ENCODE results near the gene ARHGAP44.

ARHGAP44 gene

GRCh38 chr17:12821376-12821940 lies 32.2 kb downstream of the ARHGAP44 start:
- no peak for TF ChIP-seq CTCF (IDR thresholded peaks at IDR 0.05; ENCODE audit: low read depth, low read length)
- H3K9me3 ChIP-seq (ENCODE audit: severe bottlenecking): no peaks in the 10 kb centered on the region
- no peak overlapping the region for H3K4me3 ChIP-seq (ENCODE audit: low read depth, low read length)
- DNase-seq: no peak
- no peaks in the 10 kb centered on the region for H3K36me3 ChIP-seq
- H3K27me3 ChIP-seq (ENCODE audit: insufficient read depth, low read depth, severe bottlenecking): no peaks in the 10 kb centered on the region
- H3K27ac ChIP-seq: no peak overlapping the region

GRCh38 chr17:12826431-12826830 lies 37.1 kb downstream of the ARHGAP44 start:
- H3K9me3 ChIP-seq (ENCODE audit: severe bottlenecking): peaks cover 5% of the 10 kb centered on the region
- no peak for DNase-seq

GRCh38 chr17:12830777-12831247 lies 41.5 kb downstream of the ARHGAP44 start:
- Histone ChIP-seq H3K27me3 (ENCODE audit: insufficient read depth, low read depth, severe bottlenecking) (no peaks in the 10 kb centered on the region), H3K27ac (no peak overlapping the region), H3K9me3 (ENCODE audit: severe bottlenecking) (peaks cover 14% of the 10 kb centered on the region), H3K36me3 (no peaks in the 10 kb centered on the region), H3K4me3 (ENCODE audit: low read depth, low read length) (no peak overlapping the region)
- no peak for TF ChIP-seq CTCF (IDR thresholded peaks at IDR 0.05; ENCODE audit: low read depth, low read length)
- no peak for DNase-seq

More at GRCh38 chr17:12826431-12826830, 37.1 kb downstream of the ARHGAP44 start:
- Histone ChIP-seq H3K27ac (no peak overlapping the region), H3K4me3 (ENCODE audit: low read depth, low read length) (no peak overlapping the region), H3K27me3 (ENCODE audit: insufficient read depth, low read depth, severe bottlenecking) (no peaks in the 10 kb centered on the region), H3K36me3 (no peaks in the 10 kb centered on the region)
- no peak for TF ChIP-seq CTCF (IDR thresholded peaks at IDR 0.05; ENCODE audit: low read depth, low read length)

GRCh38 chr17:12831839-12832238 lies 42.5 kb downstream of the ARHGAP44 start:
- Histone ChIP-seq H3K4me3 (ENCODE audit: low read depth, low read length) (no peak overlapping the region), H3K36me3 (no peaks in the 10 kb centered on the region), H3K27ac (no peak overlapping the region), H3K9me3 (ENCODE audit: severe bottlenecking) (peaks cover 14% of the 10 kb centered on the region), H3K27me3 (ENCODE audit: insufficient read depth, low read depth, severe bottlenecking) (no peaks in the 10 kb centered on the region)
- DNase-seq: no peak
- TF ChIP-seq CTCF (IDR thresholded peaks at IDR 0.05; ENCODE audit: low read depth, low read length): no peak

- Histone ChIP-seq H3K9me3 (ENCODE audit: severe bottlenecking) (peaks cover 4% of the 10 kb centered on the region), H3K27ac (no peak overlapping the region), H3K27me3 (ENCODE audit: insufficient read depth, low read depth, severe bottlenecking) (no peaks in the 10 kb centered on the region), H3K36me3 (no peaks in the 10 kb centered on the region), H3K4me3 (ENCODE audit: low read depth, low read length) (no peak overlapping the region)
- no peak for DNase-seq
- no peak for TF ChIP-seq CTCF (IDR thresholded peaks at IDR 0.05; ENCODE audit: low read depth, low read length)
These were observed 49.7 kb downstream of the ARHGAP44 start for GRCh38 chr17:12839042-12839441.

- H3K4me3 ChIP-seq (ENCODE audit: low read depth, low read length): no peak overlapping the region
- peak overlapping the region; percentile 41 for H3K27ac ChIP-seq
- TF ChIP-seq CTCF (IDR thresholded peaks at IDR 0.05; ENCODE audit: low read depth, low read length): no peak
- H3K36me3 ChIP-seq: no peaks in the 10 kb centered on the region
- no peaks in the 10 kb centered on the region for H3K27me3 ChIP-seq (ENCODE audit: insufficient read depth, low read depth, severe bottlenecking)
- H3K9me3 ChIP-seq (ENCODE audit: severe bottlenecking): peaks cover 5% of the 10 kb centered on the region
- peak; percentile 46 for DNase-seq
These were observed 53.6 kb downstream of the ARHGAP44 start for GRCh38 chr17:12842936-12843335.

Data from WERI-Rb-1 (cell line).